SH-SY5Y (cell line): ENCODE results near the gene PABPC3.

Experiments
- GATA2 ChIP-seq: IDR thresholded peaks from 2 replicates; pipeline ENCODE4 v1.6.1; 2011; ENCODE audit warnings: mild to moderate bottlenecking, low read depth, low read length
- GATA3 ChIP-seq: IDR thresholded peaks from 2 replicates; pipeline ENCODE4 v1.6.1; 2011; ENCODE audit warnings: low read depth, mild to moderate bottlenecking, low read length, moderate library complexity

- TF ChIP-seq GATA2 (no peak), GATA3 (no peak)
Measured at GRCh38 chr13:25143706-25144105, 47.8 kb downstream of the PABPC3 start.
